HTERT RPE-1 (cell line): ENCODE measurements around the gene CCDC28B.

Source experiments
- in situ Hi-C: fragments of 300-500 bp; cut with MboI; formaldehyde crosslinking; loops from 4 replicates; pipeline ENCODE4 v1.14.3; 2020; ENCODE audit warnings: low sequenced_read_pairs

CCDC28B gene

DNA sequence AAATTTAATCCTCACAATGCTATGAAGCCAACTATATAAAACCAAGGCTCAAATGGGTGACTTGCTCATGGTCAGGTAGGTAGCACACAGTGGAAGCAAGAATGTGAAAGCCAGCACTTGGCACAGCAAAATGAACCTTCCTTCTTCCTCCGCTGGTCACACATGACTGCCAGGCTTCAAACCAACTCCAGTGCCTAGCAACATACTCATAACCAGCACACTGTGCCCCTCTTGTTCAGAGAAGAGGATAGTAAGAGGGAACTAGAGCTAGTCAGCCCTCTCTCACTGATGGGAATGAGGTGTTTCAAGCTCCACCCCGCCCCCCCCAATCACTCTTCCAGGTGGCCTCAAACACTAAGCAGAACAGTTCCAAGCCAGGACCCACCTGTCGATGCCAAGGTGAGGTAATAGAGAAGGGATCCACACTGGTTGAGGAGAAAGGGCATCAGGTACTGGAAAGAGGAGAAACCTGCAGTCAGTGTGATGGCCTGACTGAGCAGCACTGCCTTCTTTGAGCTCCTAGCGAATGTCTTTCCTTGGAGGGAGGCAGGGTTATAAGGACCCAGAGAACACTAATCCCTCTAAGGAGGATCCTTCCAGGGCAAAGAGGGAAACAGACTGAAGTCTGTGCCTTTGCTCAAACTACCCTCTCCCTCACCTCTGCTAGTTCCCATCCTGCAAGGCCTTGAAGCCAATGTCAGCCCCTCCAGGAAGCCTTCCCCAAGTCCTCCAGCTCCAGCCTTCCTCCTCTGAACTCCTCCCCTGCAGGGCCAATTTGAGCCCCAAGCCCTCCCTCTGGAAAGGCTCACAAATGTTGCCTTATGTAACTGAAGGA, 20.6 kb downstream of the CCDC28B start:
- in situ Hi-C loops: no loop called here

DNA sequence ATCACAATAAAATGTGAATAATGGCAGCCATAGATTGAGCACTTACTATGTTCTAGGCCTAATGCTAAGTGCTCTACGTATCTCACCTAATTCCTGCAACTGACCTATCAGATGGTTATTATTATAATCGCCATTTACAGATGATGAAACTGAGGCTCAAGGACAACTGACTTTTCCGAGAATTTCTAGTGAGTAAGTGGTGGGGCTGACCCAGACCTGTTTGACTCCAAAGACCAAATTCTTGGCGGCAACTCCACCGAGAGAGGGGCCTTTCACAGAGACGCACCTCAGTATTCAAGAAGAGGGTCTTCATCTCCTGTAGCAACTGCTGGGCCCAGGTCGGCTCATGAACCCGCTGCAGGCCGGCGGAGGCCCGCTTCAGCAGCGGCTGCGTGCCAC, 21.2 kb downstream of the CCDC28B start:
- in situ Hi-C loops: no loop called here

DNA sequence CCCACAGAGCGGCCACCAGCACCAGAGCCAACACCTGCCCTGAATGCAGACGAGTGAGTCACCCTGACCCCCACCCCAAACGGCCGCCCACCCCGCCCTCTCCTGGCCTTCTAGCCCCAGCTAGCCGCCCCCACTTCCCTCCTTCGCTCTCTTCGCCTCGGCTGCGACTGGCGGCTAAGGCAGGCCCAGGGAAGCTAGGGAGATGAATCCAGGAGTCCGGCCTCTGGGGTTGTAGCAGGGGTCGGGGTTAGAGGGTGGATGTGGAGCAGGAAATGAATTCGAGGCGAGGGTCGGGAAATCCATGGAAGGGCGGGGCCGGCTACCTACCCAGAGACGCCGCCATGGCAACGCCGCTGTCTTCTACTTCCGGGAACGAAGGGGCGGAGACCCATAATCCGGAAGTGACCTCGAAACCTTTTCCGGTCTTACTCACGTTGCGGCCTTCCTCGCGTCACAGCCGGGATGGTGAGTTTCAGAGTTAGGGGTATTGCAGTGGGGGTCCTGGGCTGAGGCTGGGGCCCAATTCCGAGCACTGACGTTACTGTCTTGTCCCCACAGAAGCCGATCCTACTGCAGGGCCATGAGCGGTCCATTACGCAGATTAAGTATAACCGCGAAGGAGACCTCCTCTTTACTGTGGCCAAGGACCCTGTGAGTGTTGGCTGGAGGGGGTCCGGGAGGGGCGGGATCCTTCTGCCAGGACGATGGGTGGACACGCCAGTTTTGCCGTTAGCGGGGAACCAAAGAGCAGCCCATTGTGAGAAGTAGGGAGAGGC, 21.8 kb downstream of the CCDC28B start, which contains the start of the genes EIF3I and TMEM234:
TSS of gene EIF3I (plus strand) at position 428 of the 776 bp plus-strand sequence. CDS start at position 463, 35 bp downstream.
TSS of gene TMEM234 (minus strand) at position 374 of the 776 bp plus-strand sequence. CDS start at position 343, 31 bp downstream.
- in situ Hi-C loops: no loop called here

DNA sequence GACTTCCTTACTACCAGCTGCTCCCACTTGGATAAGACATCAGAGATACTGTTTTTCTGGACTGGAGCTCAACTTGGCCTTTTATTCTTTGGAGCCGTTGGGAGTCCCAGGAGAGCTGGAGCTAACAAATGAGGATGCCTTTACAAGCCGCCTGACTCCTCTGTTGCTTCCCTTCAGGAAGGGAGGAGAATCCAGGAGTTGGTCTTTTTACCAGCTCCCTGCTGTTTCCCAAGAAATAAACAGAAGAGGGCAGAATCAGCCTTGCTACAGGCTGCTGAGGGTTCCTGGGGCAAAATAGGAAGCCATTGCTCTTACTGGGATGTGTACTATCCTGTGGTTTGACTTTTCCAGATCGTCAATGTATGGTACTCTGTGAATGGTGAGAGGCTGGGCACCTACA, 23.3 kb downstream of the CCDC28B start:
- in situ Hi-C loops: no loop called here

DNA sequence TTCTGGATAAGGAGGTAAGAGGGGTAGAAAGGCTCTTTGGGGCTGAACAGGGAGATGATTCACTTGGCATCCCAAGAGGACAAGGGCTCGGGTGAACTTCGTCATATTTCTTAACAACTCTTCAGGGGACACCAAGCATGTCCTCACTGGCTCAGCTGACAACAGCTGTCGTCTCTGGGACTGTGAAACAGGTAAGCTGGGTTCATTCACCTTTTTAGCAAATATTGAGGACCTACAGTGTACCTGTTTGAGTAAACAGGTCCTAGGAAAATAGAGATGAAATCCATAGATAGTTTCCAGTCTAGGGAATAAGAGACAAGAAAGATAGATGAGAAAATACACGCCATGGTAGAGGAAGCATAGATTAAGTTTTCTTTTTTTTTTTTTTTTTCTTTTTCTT, 23.9 kb downstream of the CCDC28B start:
- in situ Hi-C loops: no loop called here

DNA sequence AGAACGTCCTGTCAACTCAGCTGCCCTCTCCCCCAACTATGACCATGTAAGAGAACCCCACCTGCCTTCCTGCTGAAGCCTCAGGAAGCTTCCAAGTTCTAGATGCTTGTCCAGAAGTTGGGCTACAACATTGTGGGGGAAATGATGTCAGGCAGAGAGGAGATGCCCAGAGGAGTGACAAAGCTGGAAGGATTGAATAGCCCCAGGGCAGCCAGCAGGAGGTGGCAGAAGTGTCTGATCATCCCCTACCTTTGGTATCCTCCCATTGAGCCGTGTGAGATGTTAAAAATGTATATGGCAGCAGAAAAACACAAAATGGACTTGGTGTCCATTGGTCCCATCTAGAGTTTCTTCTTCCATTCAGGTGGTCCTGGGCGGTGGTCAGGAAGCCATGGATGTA, 28.4 kb downstream of the CCDC28B start:
- in situ Hi-C loops: no loop called here

DNA sequence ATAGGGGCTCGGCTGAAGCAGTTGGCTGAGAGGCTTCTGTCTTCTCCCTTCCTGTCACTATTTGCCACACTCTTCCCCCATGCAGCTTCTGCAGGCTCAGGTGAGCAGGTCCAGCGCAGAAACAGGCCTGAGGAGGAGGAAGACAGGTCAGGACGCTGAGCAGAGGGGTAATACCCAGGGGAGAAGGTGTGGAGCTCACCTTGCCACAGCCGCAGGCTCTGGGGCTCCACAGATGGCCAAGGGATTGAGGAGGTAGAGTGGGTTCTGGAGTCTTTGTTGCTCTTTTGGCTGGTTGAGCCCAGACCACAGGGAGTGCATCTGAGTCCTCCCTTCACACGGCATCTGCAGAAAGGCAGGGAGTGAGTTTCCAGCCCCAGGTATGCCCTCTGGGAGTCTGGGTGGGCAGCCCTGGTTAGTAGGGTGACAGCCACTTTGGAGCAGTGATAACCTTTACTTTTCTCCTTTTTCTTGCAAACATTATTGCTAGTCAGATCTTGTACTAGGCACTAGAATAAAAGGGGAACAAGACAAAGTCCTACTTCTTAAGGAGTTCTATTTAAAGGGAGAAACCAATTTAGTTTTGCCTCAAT, 31.5 kb downstream of the CCDC28B start:
- in situ Hi-C loops: no loop called here

DNA sequence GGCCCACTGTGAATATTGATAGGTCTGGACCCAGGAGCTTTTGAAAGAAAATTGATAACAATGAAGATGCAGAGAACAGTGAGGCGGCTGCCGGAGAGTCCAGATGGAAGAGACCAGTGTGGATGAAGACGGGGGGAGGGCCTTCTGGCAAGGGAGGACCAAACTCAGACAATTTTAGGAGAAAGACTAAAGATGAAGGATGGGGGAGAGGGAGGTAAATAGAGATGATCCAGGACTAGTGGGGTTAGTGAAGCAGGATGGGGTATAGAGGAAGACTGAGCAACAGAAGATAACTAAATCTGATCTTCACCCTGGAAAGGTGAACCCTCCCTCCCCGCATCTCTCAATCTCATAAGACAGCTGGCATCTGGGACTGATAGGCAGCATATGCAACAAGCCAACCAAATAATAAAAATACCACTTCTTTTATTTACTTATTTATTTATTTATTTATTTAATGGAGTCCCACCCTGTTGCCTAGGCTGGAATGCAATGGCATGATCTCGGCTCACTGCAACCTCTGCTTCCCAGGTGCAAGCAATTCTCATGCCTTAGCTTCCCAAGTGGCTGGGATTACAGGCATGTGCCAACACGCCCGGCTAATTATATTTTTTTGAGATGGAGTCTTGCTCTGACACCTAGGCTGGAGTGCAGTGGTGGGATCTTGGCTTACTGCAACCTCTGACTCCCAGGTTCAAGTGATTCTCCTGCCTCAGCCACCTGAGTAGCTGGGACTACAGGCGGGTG, 32.3 kb downstream of the CCDC28B start:
- in situ Hi-C loops: no loop called here

DNA sequence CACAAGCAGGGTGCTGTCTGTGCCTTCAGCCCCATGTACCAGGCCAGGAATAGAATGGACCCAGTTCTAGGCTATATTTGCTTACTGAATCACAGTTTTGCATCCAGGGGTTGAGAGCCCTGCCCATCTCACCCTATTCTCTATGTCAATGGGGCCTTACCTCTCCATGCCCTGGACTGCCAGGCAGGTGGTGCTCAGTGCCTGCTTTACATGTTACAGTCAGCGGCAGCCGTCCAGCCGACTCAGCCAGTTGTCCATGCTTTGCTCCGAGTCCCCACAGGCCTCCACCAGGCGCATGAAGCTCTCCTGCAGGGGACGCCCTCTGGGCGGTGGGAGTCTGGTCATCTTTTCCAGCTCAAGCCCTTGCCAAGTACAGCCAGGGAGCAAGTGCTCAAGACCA, 34.4 kb downstream of the CCDC28B start:
- in situ Hi-C loops: no loop called here

DNA sequence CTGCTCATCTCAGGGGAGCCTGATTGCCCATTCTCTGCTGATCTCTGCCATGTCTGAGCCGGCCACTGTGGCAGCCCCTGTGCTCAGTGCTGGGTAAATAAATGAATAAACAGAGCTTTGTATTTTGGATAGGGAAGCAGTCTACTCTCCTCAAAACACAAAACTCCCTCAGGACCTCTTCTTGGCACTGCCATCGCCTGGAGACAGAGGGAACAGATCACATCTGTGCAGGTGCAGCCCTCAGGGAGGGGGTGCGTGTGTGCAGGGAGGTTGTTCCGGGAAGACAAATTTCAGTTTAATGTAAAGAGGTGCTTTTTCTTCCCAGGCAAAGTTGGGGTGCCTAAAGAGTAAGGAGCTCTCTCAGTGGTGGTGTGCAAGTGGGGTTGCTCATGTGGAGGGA, 38.9 kb downstream of the CCDC28B start:
- in situ Hi-C loops: no loop called here

DNA sequence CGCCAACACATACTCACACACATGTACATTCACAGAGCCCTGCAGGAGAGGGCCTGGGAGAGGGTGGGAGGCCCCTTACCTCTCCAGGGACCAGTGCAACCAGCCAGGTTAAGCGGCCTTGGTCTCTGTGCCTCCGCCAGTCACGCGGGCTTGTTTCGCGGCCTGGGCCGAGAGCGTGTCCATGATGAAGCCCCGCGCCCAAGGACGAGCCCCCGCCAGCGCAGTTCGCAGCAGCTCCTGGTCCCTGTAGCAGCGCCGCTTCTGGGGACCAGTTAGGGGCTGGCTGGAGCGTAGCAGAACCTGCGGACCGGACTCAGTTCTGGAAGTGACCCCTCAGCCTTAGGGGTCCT, 39.4 kb downstream of the CCDC28B start:
- in situ Hi-C loops: no loop called here

DNA sequence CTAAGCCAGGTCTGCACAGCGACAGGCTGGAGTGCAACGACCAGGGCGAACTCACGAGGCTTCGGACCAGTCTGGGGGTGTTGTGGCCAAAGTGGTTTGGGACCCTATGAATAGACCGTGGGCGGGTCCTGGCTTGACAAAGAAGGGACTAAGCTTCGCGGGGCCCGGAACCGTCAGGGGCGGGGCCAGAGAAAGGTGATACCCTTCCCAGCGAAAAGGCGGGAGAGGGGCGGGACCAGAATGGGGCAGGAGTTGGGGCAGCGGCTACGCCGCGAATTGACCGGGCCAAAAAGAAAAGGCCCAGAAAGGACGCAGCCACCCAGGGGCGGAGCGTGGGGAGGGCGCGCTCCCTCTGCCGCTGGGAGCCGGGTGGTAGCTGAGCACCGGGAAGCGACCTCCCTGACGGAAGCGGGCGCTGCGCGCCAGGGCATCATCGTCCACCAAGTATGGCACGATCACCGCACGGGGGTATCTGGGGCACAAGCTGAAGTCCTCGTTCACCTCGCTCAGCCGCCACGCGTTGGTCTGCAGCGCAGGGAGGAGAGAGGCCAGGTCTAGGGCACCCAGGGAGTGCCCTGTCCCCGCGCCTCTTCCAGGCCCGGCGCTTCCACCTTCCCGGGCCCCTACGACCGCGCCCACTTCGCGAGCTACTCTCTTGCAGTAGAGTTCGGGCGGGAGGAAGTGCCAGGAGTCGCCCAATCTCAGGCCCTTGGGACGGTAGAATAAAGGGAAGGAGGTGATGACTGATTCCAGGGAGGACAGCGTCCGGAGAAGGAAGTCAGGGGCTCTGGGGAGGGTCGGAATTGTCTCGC, 40.0 kb downstream of the CCDC28B start:
- in situ Hi-C loops: no loop called here

DNA sequence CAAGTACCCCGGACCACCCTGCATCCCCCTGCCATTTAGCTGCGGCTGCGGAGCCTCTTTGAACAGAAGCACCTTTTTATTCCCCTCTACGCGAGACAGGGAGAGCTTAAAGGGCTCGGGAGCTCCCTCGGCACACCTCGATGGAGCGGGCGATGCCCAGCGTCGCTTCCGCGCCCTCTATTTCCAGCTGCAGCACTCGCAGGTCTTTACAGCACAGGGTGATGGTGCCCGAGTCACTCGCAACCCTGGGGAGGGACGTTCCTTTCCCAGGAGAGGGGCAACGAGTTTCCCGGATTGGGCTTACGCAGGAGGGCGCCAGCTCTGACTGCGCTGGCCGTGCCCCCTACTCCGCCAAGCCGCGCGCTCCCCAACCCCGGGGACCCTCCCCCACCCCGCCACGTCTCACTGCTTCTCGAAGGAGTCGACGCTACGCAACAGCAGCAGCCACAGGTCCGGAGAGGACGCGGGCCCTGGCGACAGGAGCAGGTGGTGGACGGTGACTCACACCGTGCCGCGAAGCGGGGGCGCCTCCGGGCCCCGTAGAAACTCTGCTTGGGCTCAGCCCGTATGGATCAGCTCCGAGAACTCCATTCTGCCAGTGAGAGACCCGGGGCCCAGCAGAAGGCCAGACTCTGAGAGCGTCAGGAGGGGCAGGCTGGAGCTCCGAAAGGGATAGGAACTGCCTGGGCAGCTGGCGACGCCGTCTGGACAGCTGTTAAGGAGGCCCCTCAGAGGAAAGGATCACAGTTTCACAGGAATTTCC, 40.8 kb downstream of the CCDC28B start:
- in situ Hi-C loops: no loop called here

DNA sequence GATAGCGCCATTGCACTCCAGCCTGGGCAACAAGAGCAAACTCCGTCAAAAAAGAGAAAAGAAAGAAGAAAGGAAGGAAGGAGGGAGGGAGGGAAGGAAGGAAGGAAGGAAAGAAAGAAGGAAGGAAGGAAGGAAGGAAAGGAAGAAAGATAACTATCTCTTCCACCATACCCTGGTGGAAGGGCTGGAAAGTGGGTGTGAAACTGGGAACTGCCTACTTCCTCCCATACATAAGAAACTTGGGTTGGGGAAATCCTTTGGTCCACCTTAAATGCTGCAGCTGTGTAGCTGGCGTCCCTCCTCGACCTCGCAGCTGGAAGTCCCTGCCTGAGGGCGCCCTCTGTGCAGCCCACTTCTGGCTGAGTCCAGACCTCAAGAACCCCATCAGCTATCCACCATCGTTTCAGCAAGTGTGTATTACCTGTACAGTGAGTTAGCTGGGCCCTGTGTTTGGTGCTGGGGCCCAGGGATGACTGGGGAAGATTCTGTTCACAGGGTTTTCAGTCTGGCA, 42.0 kb downstream of the CCDC28B start:
- in situ Hi-C loops: no loop called here

DNA sequence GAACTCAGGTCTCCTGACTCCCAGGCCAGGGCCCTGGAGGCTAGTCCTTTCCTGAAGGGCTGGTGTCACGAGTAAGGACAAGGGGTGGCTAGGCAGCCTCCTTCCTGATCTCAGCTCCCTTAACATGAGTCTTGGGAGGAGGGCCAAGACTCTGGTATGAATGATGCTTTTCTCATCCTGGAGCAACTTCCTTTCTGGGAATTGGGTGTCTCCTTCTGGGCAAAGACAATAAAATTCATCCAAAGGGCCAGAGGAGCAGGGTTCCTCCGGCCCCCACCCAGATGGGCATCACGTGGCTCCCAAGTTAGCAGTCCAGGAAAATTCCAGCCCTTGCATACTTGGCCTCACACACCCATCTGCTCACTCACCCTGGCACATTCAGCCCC, 46.5 kb downstream of the CCDC28B start, which contains the start of gene FAM167B:
TSS of gene FAM167B (plus strand) at position 335 of the 386 bp plus-strand sequence. CDS start 200 bp downstream, outside the sequence.
- in situ Hi-C loops: no loop called here

DNA sequence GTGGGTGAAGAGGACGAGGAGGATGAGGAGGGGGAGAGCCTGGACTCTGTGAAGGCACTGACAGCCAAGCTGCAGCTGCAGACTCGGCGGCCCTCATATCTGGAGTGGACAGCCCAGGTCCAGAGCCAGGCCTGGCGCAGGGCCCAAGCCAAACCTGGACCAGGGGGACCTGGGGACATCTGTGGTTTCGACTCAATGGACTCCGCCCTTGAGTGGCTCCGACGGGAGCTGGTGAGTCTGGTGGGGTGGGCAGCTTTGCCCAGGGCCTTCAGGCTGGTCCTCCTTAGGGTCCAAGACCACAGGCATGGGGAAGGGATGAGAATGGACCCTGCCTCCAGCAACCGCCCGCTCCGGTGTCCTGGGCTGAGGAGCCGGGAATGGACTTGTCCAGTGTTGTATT, 47.1 kb downstream of the CCDC28B start:
- in situ Hi-C loops: no loop called here

DNA sequence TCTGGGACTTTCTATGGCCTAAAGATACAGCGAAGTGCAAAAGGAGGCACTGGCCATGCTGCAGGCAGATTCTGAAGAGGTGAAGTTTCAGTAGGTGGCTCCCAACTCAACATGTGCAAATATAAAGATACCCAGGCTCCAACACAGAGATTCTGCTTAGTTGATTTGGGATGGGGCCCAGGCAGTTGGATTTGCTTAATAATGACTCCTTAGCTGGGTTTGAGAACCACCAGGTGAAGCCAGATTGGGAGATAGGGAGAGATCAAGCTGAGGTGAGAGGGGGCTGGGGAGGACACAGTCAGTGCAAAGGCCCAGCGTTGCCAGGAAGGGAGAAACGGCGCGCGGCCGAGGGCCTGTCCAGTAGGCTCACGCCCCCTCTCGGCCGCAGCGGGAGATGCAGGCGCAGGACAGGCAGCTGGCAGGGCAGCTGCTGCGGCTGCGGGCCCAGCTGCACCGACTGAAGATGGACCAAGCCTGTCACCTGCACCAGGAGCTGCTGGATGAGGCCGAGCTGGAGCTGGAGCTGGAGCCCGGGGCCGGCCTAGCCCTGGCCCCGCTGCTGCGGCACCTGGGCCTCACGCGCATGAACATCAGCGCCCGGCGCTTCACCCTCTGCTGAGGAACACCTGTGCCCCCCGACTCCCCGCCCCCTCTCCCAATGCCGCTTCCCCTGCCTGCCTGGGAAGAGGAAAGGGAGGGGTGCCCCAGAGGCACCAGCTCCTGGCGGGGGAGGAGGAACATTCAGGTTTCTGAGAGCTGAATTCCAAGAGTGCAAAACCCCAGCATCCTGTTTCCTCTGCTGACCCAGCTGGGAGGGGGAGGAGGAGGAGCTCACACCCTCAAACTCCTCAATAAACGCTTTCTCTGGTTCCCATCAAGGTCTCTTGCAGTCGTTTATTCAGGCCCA, 47.8 kb downstream of the CCDC28B start:
- in situ Hi-C loops: no loop called here
